Neuronal stem cell (in vitro differentiated cells): Measurements from ENCODE around the gene SPINDOC.

Source experiments
- DNase-seq: peaks from one replicate; pipeline ENCODE4 v3.0.0-alpha.2; 2013; ENCODE audit warnings: low spot score
- H2AFZ ChIP-seq: one replicate; pipeline ENCODE4 v1.6.1; 2013; ENCODE audit warnings: mild to moderate bottlenecking, low read length, inconsistent platforms
- H2AK5ac ChIP-seq: 2 replicates; pipeline ENCODE4 v1.6.1; 2013; ENCODE audit warnings: low read depth, mild to moderate bottlenecking, inconsistent platforms, low read length, moderate library complexity, mixed read lengths
- H2BK120ac ChIP-seq: 2 replicates; pipeline ENCODE4 v1.6.1; 2013; ENCODE audit warnings: low read depth, mild to moderate bottlenecking, inconsistent platforms, low read length, moderate library complexity, mixed read lengths
- H2BK12ac ChIP-seq: one replicate; pipeline ENCODE4 v1.6.1; 2013; ENCODE audit warnings: low read length, inconsistent platforms
- H2BK15ac ChIP-seq: 2 replicates; pipeline ENCODE4 v1.6.1; 2013; ENCODE audit warnings: mild to moderate bottlenecking, low read length, inconsistent platforms, mixed read lengths
- H2BK5ac ChIP-seq: one replicate; pipeline ENCODE4 v1.6.1; 2013; ENCODE audit warnings: inconsistent platforms, mild to moderate bottlenecking, low read length, moderate library complexity
- H3K14ac ChIP-seq: one replicate; pipeline ENCODE4 v1.6.1; 2013; ENCODE audit warnings: low read length, inconsistent platforms
- H3K18ac ChIP-seq: 2 replicates; pipeline ENCODE4 v1.6.1; 2013; ENCODE audit warnings: low read length, inconsistent platforms
- H3K23ac ChIP-seq: 2 replicates; pipeline ENCODE4 v1.6.1; 2013; ENCODE audit warnings: low read depth, mild to moderate bottlenecking, mixed read lengths, low read length, inconsistent platforms; ENCODE audit not compliant: poor library complexity
- H3K27ac ChIP-seq: replicated peaks from 3 replicates; pipeline ENCODE4 v1.5.1; 2013; ENCODE audit warnings: low read length, inconsistent platforms
- H3K27me3 ChIP-seq, 3 experiments: 2 replicates each; pipeline ENCODE4 v1.6.1; 2013; ENCODE audit warnings: low read length in 3 of 3, mild to moderate bottlenecking in 2 of 3, inconsistent platforms in 1 of 3, low read depth in 1 of 3, mixed read lengths in 1 of 3, moderate library complexity in 1 of 3; ENCODE audit not compliant: control insufficient read depth in 3 of 3, insufficient read depth in 3 of 3
- H3K36me3 ChIP-seq, 2 donors: replicated peaks in 1 of 2; 2 replicates each; pipeline ENCODE4 v1.6.1; 2013; ENCODE audit warnings: low read length in 2 of 2; ENCODE audit not compliant: control insufficient read depth in 2 of 2, insufficient read depth in 2 of 2
- H3K4ac ChIP-seq: 2 replicates; pipeline ENCODE4 v1.6.1; 2013; ENCODE audit warnings: inconsistent platforms, mild to moderate bottlenecking, low read length, moderate library complexity
- H3K4me1 ChIP-seq, 2 donors: 1 replicate in 1 of 2; 2 replicates in 1 of 2; pipeline ENCODE4 v1.6.1; 2013; ENCODE audit warnings: low read length in 2 of 2, low read depth in 1 of 2; ENCODE audit not compliant: control insufficient read depth in 2 of 2, insufficient read depth in 1 of 2
- H3K4me2 ChIP-seq: one replicate; pipeline ENCODE4 v1.6.1; 2013; ENCODE audit warnings: mild to moderate bottlenecking, low read length, inconsistent platforms; ENCODE audit not compliant: insufficient read depth, poor library complexity, severe bottlenecking
- H3K4me3 ChIP-seq, 2 donors: 2 replicates each; pipeline ENCODE4 v1.5.1; 2013; ENCODE audit warnings: low read length in 2 of 2, mild to moderate bottlenecking in 2 of 2, inconsistent platforms in 1 of 2, moderate library complexity in 1 of 2
- H3K79me1 ChIP-seq: one replicate; pipeline ENCODE4 v1.6.1; 2013; ENCODE audit warnings: low read depth, mild to moderate bottlenecking, inconsistent platforms, low read length, moderate library complexity
- H3K9ac ChIP-seq: one replicate; pipeline ENCODE4 v1.6.1; 2013; ENCODE audit warnings: mild to moderate bottlenecking, low read depth, low read length, inconsistent platforms; ENCODE audit not compliant: poor library complexity
- H3K9me3 ChIP-seq, 2 donors: replicated peaks in 1 of 2; 2 replicates each; pipeline versions ENCODE3 to v1.6.1; 2013; ENCODE audit warnings: low read length in 2 of 2, mild to moderate bottlenecking in 2 of 2, inconsistent platforms in 1 of 2, low read depth in 1 of 2, mixed read lengths in 1 of 2, moderate library complexity in 1 of 2; ENCODE audit not compliant: control insufficient read depth in 2 of 2, insufficient read depth in 1 of 2
- H4K8ac ChIP-seq: one replicate; pipeline ENCODE4 v1.6.1; 2013; ENCODE audit warnings: low read depth, mild to moderate bottlenecking, inconsistent platforms, low read length, moderate library complexity
- H4K91ac ChIP-seq: one replicate; pipeline ENCODE4 v1.6.1; 2013; ENCODE audit warnings: low read length, low read depth, mild to moderate bottlenecking, inconsistent platforms; ENCODE audit not compliant: poor library complexity
- WGBS, 2 donors: extraction: QIAGEN DNeasy Blood & Tissue Kit; methylation state at CpG; one replicate each; pipeline ENCODE4 v1.1.7; 2013; ENCODE audit warnings: missing lambda C conversion rate in 2 of 2, mixed read lengths in 1 of 2; ENCODE audit not compliant: insufficient read length in 2 of 2, insufficient replicate concordance in 1 of 2; ENCODE audit errors: extremely low coverage in 2 of 2; 5-methylcytosine and 5-hydroxymethylcytosine counted together

SPINDOC gene

DNA sequence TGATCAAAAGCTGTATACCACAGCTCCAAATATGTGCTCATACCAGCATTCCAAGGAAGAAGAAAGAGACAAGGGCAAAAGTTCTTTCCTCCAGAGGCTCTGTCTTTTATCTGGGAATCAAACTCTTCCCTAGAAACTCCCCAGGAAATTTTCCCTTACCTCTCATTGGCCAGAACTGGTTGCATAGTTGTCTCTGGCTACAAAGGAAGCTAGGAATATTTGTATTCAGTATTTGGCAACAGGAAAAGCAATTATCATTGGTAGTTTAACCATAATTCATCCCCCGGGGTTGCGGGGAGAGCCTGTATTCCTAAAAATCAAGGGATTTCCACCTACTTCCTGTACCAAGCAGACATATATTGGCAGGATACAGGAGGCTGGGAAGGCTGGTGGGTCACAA is 34.2 kb upstream of the SPINDOC start:
- Histone ChIP-seq H2BK5ac (no peak overlapping the region), H3K79me1 (no peaks in the 10 kb centered on the region), H3K4me2 (no peak overlapping the region), H2BK12ac (no peak overlapping the region), H2AFZ (no peak overlapping the region), H3K4me3 (no peak overlapping the region), H4K91ac (no peak overlapping the region), H3K36me3 (no peaks in the 10 kb centered on the region), H4K8ac (no peak overlapping the region), H3K14ac (no peak overlapping the region), H3K9ac (no peak overlapping the region), H2BK15ac (no peak overlapping the region), H3K27me3 (no peaks in the 10 kb centered on the region), H3K23ac (no peak overlapping the region), H3K4ac (no peak overlapping the region), H2AK5ac (no peak overlapping the region), H3K4me1 (peaks cover 0 to 8% of the 10 kb centered on the region in 2 donors), H3K18ac (no peak overlapping the region), H3K9me3 (no peaks in the 10 kb centered on the region), H2BK120ac (no peak overlapping the region), H3K27ac (no peak overlapping the region)
- whole genome bisulfite sequencing, 2 donors = no CpG with 5 or more reads among the region's 2 CpGs
- no peak for DNase-seq

DNA sequence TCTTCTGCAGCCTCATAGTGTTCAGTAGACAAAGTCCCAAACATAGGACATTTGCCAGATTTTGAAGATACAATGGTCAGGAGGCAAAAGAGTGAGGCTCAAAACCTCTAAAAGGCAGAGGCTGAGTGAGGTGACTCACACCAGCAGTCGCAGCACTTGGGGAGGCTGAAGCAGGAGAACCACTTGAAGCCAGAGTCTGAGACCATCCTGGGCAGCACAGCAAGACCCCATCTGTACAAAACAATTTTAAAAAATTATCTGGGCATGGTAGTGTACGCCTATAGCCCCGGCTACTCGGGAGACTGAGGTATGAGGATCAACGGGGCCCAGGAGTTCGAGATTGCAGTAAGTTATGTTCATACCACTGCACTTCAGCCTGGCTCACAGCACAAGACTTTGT is 30.5 kb upstream of the SPINDOC start:
- Histone ChIP-seq H3K36me3 (no peaks in the 10 kb centered on the region), H3K27me3 (no peaks in the 10 kb centered on the region), H2AK5ac (no peak overlapping the region), H3K4me1 (peaks cover 2 to 8% of the 10 kb centered on the region in 2 donors), H3K9me3 (no peaks in the 10 kb centered on the region), H2AFZ (no peak overlapping the region), H2BK120ac (no peak overlapping the region), H3K23ac (no peak overlapping the region), H3K9ac (no peak overlapping the region), H3K18ac (no peak overlapping the region), H3K27ac (no peak overlapping the region), H4K8ac (no peak overlapping the region), H4K91ac (no peak overlapping the region), H2BK12ac (no peak overlapping the region), H3K4ac (no peak overlapping the region), H2BK15ac (no peak overlapping the region), H3K4me3 (peak overlapping the region in 1 of 2 donors; percentile 46), H3K4me2 (no peak overlapping the region), H3K14ac (no peak overlapping the region), H2BK5ac (no peak overlapping the region), H3K79me1 (no peaks in the 10 kb centered on the region)
- WGBS, 2 donors = no CpG with 5 or more reads among the region's 6 CpGs
- no peak for DNase-seq

DNA sequence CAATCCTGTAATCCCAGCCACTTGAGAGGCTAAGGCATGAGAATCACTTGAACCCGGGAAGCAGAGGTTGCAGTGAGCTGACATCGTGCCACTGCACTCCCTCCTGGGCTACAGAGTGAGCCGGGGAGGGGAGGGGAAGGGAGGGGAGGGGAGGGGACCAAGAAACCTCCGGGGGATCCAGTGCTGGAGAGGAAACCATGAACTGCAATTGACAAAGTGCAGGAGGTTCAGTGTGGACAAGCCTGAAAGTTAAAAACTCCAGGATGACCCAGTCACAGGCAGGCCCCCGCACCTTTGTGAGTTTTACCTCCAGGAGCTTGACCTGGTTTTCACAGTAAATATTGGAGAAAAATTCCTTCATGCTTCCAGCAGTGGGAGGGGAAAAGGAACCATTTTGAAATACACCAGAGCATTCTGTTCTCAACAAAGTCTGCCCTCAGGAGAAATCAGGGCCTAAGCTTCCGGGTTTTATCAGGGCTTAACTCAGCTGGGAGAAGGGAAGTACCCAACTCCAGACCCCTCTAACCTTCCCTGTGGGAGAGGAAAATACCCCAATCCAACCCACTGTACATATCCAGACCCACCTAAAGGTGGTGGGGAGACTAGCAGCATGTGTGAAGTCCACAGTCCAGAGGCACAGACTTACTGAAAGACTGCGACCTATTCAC is 29.2 kb upstream of the SPINDOC start:
- no peak overlapping the region for H2BK120ac ChIP-seq
- H3K79me1 ChIP-seq = no peaks in the 10 kb centered on the region
- H3K18ac ChIP-seq = no peak overlapping the region
- H3K9ac ChIP-seq = no peak overlapping the region
- H2BK5ac ChIP-seq = no peak overlapping the region
- no peaks in the 10 kb centered on the region for H3K36me3 ChIP-seq
- no peak overlapping the region for H3K4me3 ChIP-seq
- H3K4ac ChIP-seq = no peak overlapping the region
- H2BK12ac ChIP-seq = no peak overlapping the region
- H3K4me2 ChIP-seq = no peak overlapping the region
- no peak overlapping the region for H4K8ac ChIP-seq
- no peak overlapping the region for H3K14ac ChIP-seq
- no peak for DNase-seq
- H3K4me1 ChIP-seq = peaks cover 2 to 4% of the 10 kb centered on the region in 2 donors
- WGBS, 2 donors = no CpG with 5 or more reads among the region's 7 CpGs
- no peak overlapping the region for H3K27ac ChIP-seq
- peak overlapping the region; percentile 93 for H2AFZ ChIP-seq
- H3K9me3 ChIP-seq = no peaks in the 10 kb centered on the region
- no peak overlapping the region for H4K91ac ChIP-seq
- H3K23ac ChIP-seq = no peak overlapping the region
- H2AK5ac ChIP-seq = no peak overlapping the region
- H3K27me3 ChIP-seq = no peaks in the 10 kb centered on the region
- H2BK15ac ChIP-seq = no peak overlapping the region

DNA sequence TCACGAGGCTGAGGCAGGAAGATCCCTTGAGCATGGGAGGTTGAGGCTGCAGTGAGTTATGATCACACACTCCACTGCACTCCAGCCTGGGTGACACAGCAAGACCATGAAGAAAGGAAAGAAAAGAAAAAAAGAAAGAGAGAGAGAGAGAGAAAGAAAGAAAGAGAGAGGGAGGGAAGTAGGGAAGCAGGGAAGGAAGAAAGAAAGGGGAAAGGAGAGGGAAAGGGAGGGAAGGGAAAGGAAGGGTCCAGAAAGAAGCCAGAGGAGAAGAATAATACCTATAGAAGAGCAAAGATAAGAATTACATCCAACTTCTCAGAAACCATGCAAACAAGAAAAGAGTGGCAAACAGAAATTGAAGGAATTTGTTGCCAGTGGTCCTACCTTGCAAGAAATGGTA is 27.4 kb upstream of the SPINDOC start:
- Histone ChIP-seq H3K14ac (no peak overlapping the region), H2BK120ac (no peak overlapping the region), H3K4me3 (no peak overlapping the region), H3K4me1 (peaks cover 2% of the 10 kb centered on the region in 2 donors), H4K91ac (no peak overlapping the region), H2BK12ac (no peak overlapping the region), H3K79me1 (no peaks in the 10 kb centered on the region), H3K9me3 (peaks cover 0 to 1% of the 10 kb centered on the region in 2 donors), H3K4me2 (no peak overlapping the region), H3K9ac (no peak overlapping the region), H3K23ac (no peak overlapping the region), H3K27me3 (no peaks in the 10 kb centered on the region), H3K18ac (no peak overlapping the region), H3K36me3 (no peaks in the 10 kb centered on the region), H3K4ac (no peak overlapping the region), H2AK5ac (no peak overlapping the region), H4K8ac (no peak overlapping the region), H2AFZ (no peak overlapping the region), H2BK5ac (no peak overlapping the region), H2BK15ac (no peak overlapping the region), H3K27ac (no peak overlapping the region)
- no peak for DNase-seq
- no CpG with 5 or more reads among the region's 1 CpG for WGBS, 2 donors
